Measurements from ENCODE around the gene SV2B.
"Not testable (repeated sequence)": the region's sequence is repeated elsewhere in the genome, so short reads cannot be mapped to it uniquely, and the experiment has no call there.

The SV2B gene

GRCh38 chr15:91099995-91100813, at the start of gene SV2B:
TSS of gene SV2B (plus strand) at chr15:91100257. CDS start at chr15:91226264, 126,007 bp downstream.
- FAIRE-seq (no peak), DNase-seq (ENCODE audit: insufficient read length, low spot score) (no peak)

- DNase-seq (ENCODE audit: insufficient read length, low spot score) (no peak), FAIRE-seq (no peak)
Measured at GRCh38 chr15:91051248-91051647, 48.8 kb upstream of the SV2B start.

GRCh38 chr15:91054816-91055215, 45.2 kb upstream of the SV2B start:
- FAIRE-seq (no peak), DNase-seq (ENCODE audit: insufficient read length, low spot score) (no peak)

GRCh38 chr15:91055548-91056331, 44.3 kb upstream of the SV2B start:
- FAIRE-seq: peak; percentile 48
- DNase-seq (ENCODE audit: insufficient read length, low spot score): peak; percentile 70

GRCh38 chr15:91061230-91061629, 38.8 kb upstream of the SV2B start:
- no peak for FAIRE-seq
- no peak for DNase-seq (ENCODE audit: insufficient read length, low spot score)

- FAIRE-seq (no peak), DNase-seq (ENCODE audit: insufficient read length, low spot score) (no peak)
Measured at GRCh38 chr15:91061997-91062396, 38.1 kb upstream of the SV2B start.

- DNase-seq (ENCODE audit: insufficient read length, low spot score): no peak
- no peak for FAIRE-seq
Measured at GRCh38 chr15:91065505-91065904, 34.6 kb upstream of the SV2B start.

- no peak for DNase-seq (ENCODE audit: insufficient read length, low spot score)
- FAIRE-seq: no peak
Measured at GRCh38 chr15:91067036-91067435, 33.0 kb upstream of the SV2B start.

GRCh38 chr15:91068436-91068835, 31.6 kb upstream of the SV2B start:
- DNase-seq (ENCODE audit: insufficient read length, low spot score) (no peak), FAIRE-seq (no peak)

- no peak for DNase-seq (ENCODE audit: insufficient read length, low spot score)
- FAIRE-seq: no peak
Measured at GRCh38 chr15:91068966-91069365, 31.1 kb upstream of the SV2B start.

- no peak for FAIRE-seq
Measured at GRCh38 chr15:91070872-91071271, 29.2 kb upstream of the SV2B start.

GRCh38 chr15:91072161-91072560, 27.9 kb upstream of the SV2B start:
- no peak for FAIRE-seq

More at GRCh38 chr15:91070872-91071271, 29.2 kb upstream of the SV2B start:
- DNase-seq (ENCODE audit: insufficient read length, low spot score): no peak

GRCh38 chr15:91073077-91073476, 27.0 kb upstream of the SV2B start:
- DNase-seq (ENCODE audit: insufficient read length, low spot score) (no peak), FAIRE-seq (no peak)

More at GRCh38 chr15:91072161-91072560, 27.9 kb upstream of the SV2B start:
- DNase-seq (ENCODE audit: insufficient read length, low spot score): no peak

- no peak for FAIRE-seq
- no peak for DNase-seq (ENCODE audit: insufficient read length, low spot score)
Measured at GRCh38 chr15:91073768-91074167, 26.3 kb upstream of the SV2B start.

- DNase-seq (ENCODE audit: insufficient read length, low spot score) (no peak), FAIRE-seq (no peak)
Measured at GRCh38 chr15:91075739-91076138, 24.3 kb upstream of the SV2B start.

- DNase-seq (ENCODE audit: insufficient read length, low spot score): no peak
- FAIRE-seq: no peak
Measured at GRCh38 chr15:91077029-91077428, 23.0 kb upstream of the SV2B start.

GRCh38 chr15:91093866-91094265, 6.2 kb upstream of the SV2B start:
- not testable (repeated sequence) for FAIRE-seq; DNase-seq (ENCODE audit: insufficient read length, low spot score)

- FAIRE-seq (no peak), DNase-seq (ENCODE audit: insufficient read length, low spot score) (no peak)
Measured at GRCh38 chr15:91098451-91098850, 1.6 kb upstream of the SV2B start.

GRCh38 chr15:91099616-91099994, 452 bp upstream of the SV2B start:
- FAIRE-seq (no peak), DNase-seq (ENCODE audit: insufficient read length, low spot score) (no peak)

GRCh38 chr15:91100814-91101607, 954 bp downstream of the SV2B start:
- no peak for FAIRE-seq
- no peak for DNase-seq (ENCODE audit: insufficient read length, low spot score)

GRCh38 chr15:91101608-91101920, 1.5 kb downstream of the SV2B start:
- FAIRE-seq: no peak
- DNase-seq (ENCODE audit: insufficient read length, low spot score): no peak

Measured in HTR-8/SVneo (cell line).